Breast epithelium (tissue), 4 donors: ENCODE data around the gene EEF1G. TPM values are rescaled to one million over a fixed set of nuclear protein-coding genes. Genes with fewer than 3 reads are reported as not detected.
A peak's percentile ranks its signal among the peaks of the same experiment; 100 is the strongest.
"Not testable (repeated sequence)": the region's sequence is repeated elsewhere in the genome, so short reads cannot be mapped to it uniquely, and the experiment has no call there.

Experiments
- DNase-seq, 2 donors: peaks; one replicate each; pipeline ENCODE4 v3.0.0-alpha.2; 2019; ENCODE audit warnings: low spot score in 2 of 2
- H3K27ac ChIP-seq, 2 donors: fragments of 200-600 bp; sonication (generic) in 1 of 2; one replicate each; pipeline ENCODE4 v1.5.1; 2016 to 2019; ENCODE audit warnings: mild to moderate bottlenecking in 1 of 2
- H3K27me3 ChIP-seq, 2 donors: fragments of 200-600 bp; sonication (generic) in 1 of 2; one replicate each; pipeline versions ENCODE4 v1.5.1 to v1.6.0; 2017 to 2019; ENCODE audit warnings: control low read depth in 1 of 2, mild to moderate bottlenecking in 1 of 2
- H3K36me3 ChIP-seq: fragments of 200-600 bp; one replicate; pipeline ENCODE4 v1.5.1; 2019
- H3K4me1 ChIP-seq, 2 donors: fragments of 200-600 bp; sonication (generic); one replicate each; pipeline ENCODE4 v1.5.1; 2016 to 2019; ENCODE audit warnings: control low read depth in 1 of 2
- H3K4me3 ChIP-seq, 3 donors: fragments of 200-600 bp; sonication (generic); 1 replicate in 2 of 3; 2 replicates in 1 of 3; pipeline ENCODE4 v1.5.1; 2016 to 2019; ENCODE audit warnings: mild to moderate bottlenecking in 3 of 3, moderate library complexity in 2 of 3
- H3K9me3 ChIP-seq, 2 donors: fragments of 200-600 bp; sonication (generic) in 1 of 2; one replicate each; pipeline ENCODE4 v1.5.1; 2016 to 2019; ENCODE audit warnings: control low read depth in 1 of 2
- POLR2A ChIP-seq: fragments of 450-650 bp; IDR thresholded peaks from one replicate; pipeline ENCODE4 v1.6.1; 2016; ENCODE audit warnings: antibody characterized with exemption, mild to moderate bottlenecking, moderate library complexity
- POLR2AphosphoS5 ChIP-seq, 3 donors: sonication (generic); formaldehyde crosslinking; IDR thresholded peaks; one replicate each; pipeline ENCODE4 v1.6.1; 2017; ENCODE audit warnings: antibody characterized with exemption in 3 of 3
- intact Hi-C: fragments of 100-400 bp; cut with DNase I; formaldehyde crosslinking; loops from one replicate; pipeline ENCODE4 v1.15.1; 2023; ENCODE audit warnings: low total_unique reads
- total RNA-seq, 3 donors: library from RNA; depleted of rRNA; stranded (reverse); fragments of >200 nt; gene quantifications; one replicate each; pipeline ENCODE4 v1.1.0, GENCODE V29; 2016
- TF ChIP-seq, protein P1 (sequence below), 3 donors: fragments of 450-650 bp; IDR thresholded peaks; one replicate each; pipeline ENCODE4 v1.5.1; 2016 to 2017; ENCODE audit warnings: antibody characterized with exemption in 3 of 3, mild to moderate bottlenecking in 3 of 3, moderate library complexity in 3 of 3

Gene EEF1G
- total RNA-seq, 3 donors from 2014 or later: 1,312 to 1,961 (median 1,794) TPM

DNA sequence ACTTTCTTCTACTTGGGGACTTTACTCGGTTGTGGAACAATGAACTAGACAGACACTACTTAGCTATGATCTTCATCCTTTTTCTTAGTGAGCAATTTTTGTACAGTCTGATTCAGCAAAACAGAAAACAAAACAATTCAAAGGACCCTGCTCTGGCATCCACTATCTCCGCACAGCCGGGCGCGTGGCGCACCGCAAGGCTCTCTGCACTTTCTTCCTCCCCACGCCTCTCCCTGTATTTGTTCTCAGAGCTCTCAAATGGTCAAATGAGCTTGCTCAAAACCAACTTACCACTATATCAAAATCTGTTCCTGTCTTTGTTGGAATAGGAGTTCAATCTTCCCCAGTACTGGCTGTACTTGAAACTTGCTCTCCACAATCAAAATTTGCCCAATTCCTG is 7.4 kb downstream of the EEF1G start:
- Histone ChIP-seq H3K27ac (no peak overlapping the region), H3K9me3 (no peaks in the 10 kb centered on the region), H3K27me3 (no peaks in the 10 kb centered on the region), H3K4me3 (no peak overlapping the region), H3K4me1 (no peaks in the 10 kb centered on the region), H3K36me3 (no peaks in the 10 kb centered on the region)
- TF ChIP-seq POLR2AphosphoS5 (IDR thresholded peaks at IDR 0.05) (no peak), POLR2A (no peak)
- TF ChIP-seq, protein P1, sequence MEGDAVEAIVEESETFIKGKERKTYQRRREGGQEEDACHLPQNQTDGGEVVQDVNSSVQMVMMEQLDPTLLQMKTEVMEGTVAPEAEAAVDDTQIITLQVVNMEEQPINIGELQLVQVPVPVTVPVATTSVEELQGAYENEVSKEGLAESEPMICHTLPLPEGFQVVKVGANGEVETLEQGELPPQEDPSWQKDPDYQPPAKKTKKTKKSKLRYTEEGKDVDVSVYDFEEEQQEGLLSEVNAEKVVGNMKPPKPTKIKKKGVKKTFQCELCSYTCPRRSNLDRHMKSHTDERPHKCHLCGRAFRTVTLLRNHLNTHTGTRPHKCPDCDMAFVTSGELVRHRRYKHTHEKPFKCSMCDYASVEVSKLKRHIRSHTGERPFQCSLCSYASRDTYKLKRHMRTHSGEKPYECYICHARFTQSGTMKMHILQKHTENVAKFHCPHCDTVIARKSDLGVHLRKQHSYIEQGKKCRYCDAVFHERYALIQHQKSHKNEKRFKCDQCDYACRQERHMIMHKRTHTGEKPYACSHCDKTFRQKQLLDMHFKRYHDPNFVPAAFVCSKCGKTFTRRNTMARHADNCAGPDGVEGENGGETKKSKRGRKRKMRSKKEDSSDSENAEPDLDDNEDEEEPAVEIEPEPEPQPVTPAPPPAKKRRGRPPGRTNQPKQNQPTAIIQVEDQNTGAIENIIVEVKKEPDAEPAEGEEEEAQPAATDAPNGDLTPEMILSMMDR (IDR thresholded peaks at IDR 0.05): no peak
- no peak for DNase-seq
- intact Hi-C loops: no loop called here

DNA sequence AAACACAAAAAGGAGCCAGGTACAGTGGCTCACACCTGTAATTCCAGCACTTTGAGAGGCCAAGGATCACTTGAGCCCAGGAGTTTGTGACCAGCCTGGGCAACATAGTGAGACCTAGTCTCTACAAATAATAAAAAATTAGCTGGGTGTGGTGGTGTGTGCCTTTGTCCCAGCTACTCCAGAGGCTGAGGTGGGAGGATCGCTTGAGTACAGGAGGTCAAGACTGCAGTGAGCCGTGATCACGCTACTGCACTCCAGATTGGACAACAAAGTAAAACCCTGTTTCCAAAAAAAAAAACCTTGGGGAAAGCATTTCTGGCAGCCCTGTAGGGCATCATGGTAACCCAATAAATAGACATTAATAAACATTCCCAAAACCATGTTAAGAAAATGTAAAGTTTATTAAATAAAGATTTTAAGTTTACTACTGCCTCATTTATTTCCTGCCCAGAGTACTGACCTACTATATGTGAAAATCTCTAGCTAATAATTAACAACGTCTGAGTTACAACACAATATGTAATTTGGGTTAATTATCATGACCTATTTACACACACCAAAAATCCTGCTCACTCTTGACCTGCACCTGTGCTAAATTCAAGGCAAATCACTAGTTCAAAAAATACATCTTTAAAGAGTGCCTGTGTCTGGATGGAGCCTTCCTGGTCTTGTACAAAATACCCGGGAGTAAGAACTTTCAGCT is 8.4 kb downstream of the EEF1G start:
- intact Hi-C loops: no loop called here
- TF ChIP-seq POLR2A (no peak), POLR2AphosphoS5 (IDR thresholded peaks at IDR 0.05) (no peak)
- TF ChIP-seq, protein P1 (IDR thresholded peaks at IDR 0.05): no peak
- no peaks in the 10 kb centered on the region for H3K27me3 ChIP-seq
- no peak overlapping the region for H3K27ac ChIP-seq
- H3K36me3 ChIP-seq: no peaks in the 10 kb centered on the region
- H3K4me1 ChIP-seq: peaks cover 0 to 5% of the 10 kb centered on the region in 2 donors
- no peaks in the 10 kb centered on the region for H3K9me3 ChIP-seq
- DNase-seq: no peak
- no peak overlapping the region for H3K4me3 ChIP-seq

DNA sequence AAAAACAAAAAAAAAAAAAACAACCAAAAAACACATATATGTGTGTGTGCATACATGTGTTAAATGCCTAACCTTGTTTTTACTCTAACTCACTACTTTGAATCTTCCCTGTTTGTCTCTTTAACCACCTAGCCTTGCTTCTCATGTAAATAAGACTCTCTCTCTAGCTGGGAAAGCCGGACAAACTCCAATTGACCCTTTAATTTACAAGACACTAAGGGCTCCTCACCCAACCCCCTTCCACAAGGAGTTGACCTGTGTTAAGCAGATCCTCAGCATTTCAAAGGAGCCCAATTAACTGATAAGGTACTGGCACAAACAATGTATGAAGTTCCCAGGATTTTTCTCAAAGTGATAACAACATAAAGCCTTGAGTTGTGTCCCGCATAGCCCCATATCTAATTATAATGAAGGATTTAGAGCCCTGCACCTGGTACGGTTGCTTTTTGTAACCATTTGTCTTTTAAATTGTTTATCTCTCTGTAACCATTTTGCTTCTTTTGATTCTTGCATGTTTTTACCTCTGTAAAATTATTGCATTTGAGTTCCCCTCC is 11.9 kb downstream of the EEF1G start:
- H3K27me3 ChIP-seq, intact Hi-C loops, H3K4me1 ChIP-seq, DNase-seq, H3K36me3 ChIP-seq, H3K4me3 ChIP-seq, H3K9me3 ChIP-seq: not testable (repeated sequence)
- peak overlapping the region; percentile 16 to 96 for H3K27ac ChIP-seq

DNA sequence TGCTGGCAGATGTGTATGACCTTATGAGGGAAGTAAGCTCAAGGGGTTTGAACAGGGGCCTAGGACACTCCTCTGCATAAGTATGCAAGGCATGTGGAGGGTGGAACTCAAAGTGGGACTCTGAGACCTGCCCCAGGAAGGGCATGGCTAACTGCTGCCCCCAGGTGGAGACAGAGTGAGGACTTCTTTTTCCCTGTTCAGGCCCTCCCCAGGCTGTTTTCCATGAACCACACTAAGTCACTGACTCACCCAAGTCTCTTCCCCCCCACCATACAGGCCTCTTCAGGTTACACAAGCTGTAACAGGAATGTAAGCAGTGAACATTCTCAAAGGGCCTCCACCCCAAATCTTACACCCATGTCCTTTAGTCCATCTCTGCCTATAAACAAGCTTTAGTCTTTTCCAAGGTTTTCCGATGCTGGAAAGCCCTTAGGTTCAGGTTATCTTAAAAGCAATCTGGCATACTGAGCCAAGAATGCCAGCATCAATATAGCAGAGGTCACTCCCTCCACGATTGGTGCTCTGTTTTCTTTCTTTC is 13.1 kb downstream of the EEF1G start:
- peak overlapping the region; percentile 93 to 96 for H3K27ac ChIP-seq
- peaks cover 15 to 19% of the 10 kb centered on the region in 2 donors for H3K4me1 ChIP-seq
- TF ChIP-seq POLR2AphosphoS5 (IDR thresholded peaks at IDR 0.05) (peak; percentile 69 to 82 (median 71)), POLR2A (no peak)
- TF ChIP-seq, protein P1 (IDR thresholded peaks at IDR 0.05): peak; percentile 71 to 94 (median 93)
- intact Hi-C loops: no loop called here
- DNase-seq: peak; percentile 93 to 97
- no peaks in the 10 kb centered on the region for H3K9me3 ChIP-seq
- no peaks in the 10 kb centered on the region for H3K27me3 ChIP-seq
- no peaks in the 10 kb centered on the region for H3K36me3 ChIP-seq
- H3K4me3 ChIP-seq: no peak overlapping the region

DNA sequence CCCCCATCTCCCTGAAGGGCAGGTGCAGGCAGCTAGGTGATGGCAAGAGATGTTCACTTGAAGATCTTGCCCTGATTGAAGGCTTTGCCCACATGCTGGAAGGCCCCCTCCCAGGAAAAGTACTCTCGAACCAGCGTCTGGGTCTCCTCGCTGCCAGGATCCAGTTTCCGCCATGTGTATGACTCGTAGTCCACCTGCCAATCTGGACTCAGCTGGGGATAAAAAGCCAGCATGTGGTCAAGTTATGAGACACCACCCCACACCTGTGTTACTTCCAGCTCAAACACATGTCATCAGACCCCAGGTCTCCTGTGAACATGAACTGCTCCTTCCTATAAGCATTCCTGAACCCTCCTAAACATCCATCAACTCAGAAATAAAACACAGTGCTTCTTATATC is 14.1 kb downstream of the EEF1G start:
- H3K36me3 ChIP-seq: not testable (repeated sequence)

DNA sequence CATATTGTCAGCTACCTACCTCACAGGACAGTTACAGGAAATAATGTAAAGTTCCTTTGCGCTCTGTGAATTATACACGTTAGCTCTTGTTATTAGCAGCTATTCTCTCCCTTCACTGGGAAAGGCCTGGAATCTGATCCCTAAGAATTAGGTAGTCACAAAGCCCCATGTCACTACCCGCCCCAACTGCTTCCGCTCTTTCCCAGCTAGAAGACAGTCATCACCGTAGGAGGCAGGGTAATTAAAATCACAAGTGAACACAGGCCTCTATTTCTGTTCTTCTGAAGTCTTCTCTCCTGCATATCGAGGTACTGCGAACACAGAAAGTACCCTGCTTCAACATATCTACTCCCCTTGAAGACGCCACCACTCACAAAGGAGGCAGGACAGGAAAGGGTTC is 14.5 kb downstream of the EEF1G start:
- peak overlapping the region; percentile 93 to 96 for H3K27ac ChIP-seq
- H3K4me1 ChIP-seq: peaks cover 29 to 30% of the 10 kb centered on the region in 2 donors
- H3K36me3 ChIP-seq: no peaks in the 10 kb centered on the region
- no peak overlapping the region for H3K4me3 ChIP-seq
- H3K27me3 ChIP-seq: no peaks in the 10 kb centered on the region
- no peaks in the 10 kb centered on the region for H3K9me3 ChIP-seq
- TF ChIP-seq POLR2A: no peak
- no peak for TF ChIP-seq POLR2AphosphoS5 (IDR thresholded peaks at IDR 0.05)
- TF ChIP-seq, protein P1 (IDR thresholded peaks at IDR 0.05): no peak
- no peak for DNase-seq
- intact Hi-C loops: no loop called here

More for the DNA sequence above, 14.1 kb downstream of the EEF1G start:
- H3K9me3 ChIP-seq, intact Hi-C loops, DNase-seq, H3K4me3 ChIP-seq, H3K27me3 ChIP-seq: not testable (repeated sequence)
- peaks cover 25 to 26% of the 10 kb centered on the region in 2 donors for H3K4me1 ChIP-seq
- peak overlapping the region; percentile 93 to 96 for H3K27ac ChIP-seq
